HEK293 (cell line): ENCODE measurements around the gene DENND11.

Source experiments
- CTCF ChIA-PET: fragments of 350-600 bp; formaldehyde crosslinking; extraction: SDS; loops from one replicate; lab custom pipeline; 2021; ENCODE audit warnings: antibody characterized with exemption; lab: Yijun Ruan, JAX
- POLR2A ChIA-PET: fragments of 300-600 bp; formaldehyde crosslinking; extraction: SDS; loops from one replicate; lab custom pipeline; 2020; ENCODE audit warnings: antibody characterized with exemption, inconsistent platforms; lab: Yijun Ruan, JAX
- H3K27ac ChIP-seq: fragments of 200-500 bp; sonication (Bioruptor generic); 2 replicates; pipeline ENCODE4 v1.5.1; 2014; ENCODE audit warnings: low read depth, low read length, control low read depth, inconsistent platforms; ENCODE audit errors: extremely low read depth
- H3K36me3 ChIP-seq, 2 experiments: fragments of 200-500 bp in 1 of 2; sonication (Bioruptor generic) in 1 of 2; 1 replicate in 1 of 2; 2 replicates in 1 of 2; pipeline ENCODE4 v1.5.1; 2014 to 2017; ENCODE audit warnings: inconsistent platforms in 2 of 2, low read length in 2 of 2; ENCODE audit not compliant: control insufficient read depth in 2 of 2, insufficient read depth in 1 of 2
- H3K4me1 ChIP-seq: fragments of 200-500 bp; sonication (Bioruptor generic); 2 replicates; pipeline ENCODE4 v1.5.1; 2014; ENCODE audit warnings: mild to moderate bottlenecking, low read length, inconsistent platforms; ENCODE audit not compliant: control insufficient read depth, insufficient read depth
- H3K4me3 ChIP-seq: 2 replicates; pipeline ENCODE4 v1.5.1; 2011; ENCODE audit warnings: low read depth, mild to moderate bottlenecking, control low read depth, low read length, moderate library complexity
- H3K9me3 ChIP-seq: fragments of 200-500 bp; sonication (Bioruptor generic); 2 replicates; pipeline ENCODE4 v1.5.1; 2014; ENCODE audit warnings: low read depth, low read length, inconsistent platforms; ENCODE audit not compliant: control insufficient read depth, insufficient read depth
- OVOL3 ChIP-seq: fragments of 450-650 bp; formaldehyde crosslinking; IDR thresholded peaks from 2 replicates; pipeline ENCODE4 v1.5.1; 2016; ENCODE audit warnings: missing biosample characterization, missing genetic modification characterization
- TRIM28 ChIP-seq: IDR thresholded peaks from 2 replicates; pipeline ENCODE4 v1.6.1; 2011; ENCODE audit warnings: low read length, control low read depth, borderline replicate concordance
- ZBTB17 ChIP-seq: fragments of 450-650 bp; formaldehyde crosslinking; IDR thresholded peaks from 2 replicates; pipeline ENCODE4 v1.5.1; 2016; ENCODE audit warnings: missing biosample characterization, missing genetic modification characterization
- ZBTB20 ChIP-seq: fragments of 450-650 bp; formaldehyde crosslinking; IDR thresholded peaks from 2 replicates; pipeline ENCODE4 v1.5.1; 2016; ENCODE audit warnings: missing biosample characterization, missing genetic modification characterization
- ZBTB21 ChIP-seq: fragments of 450-650 bp; formaldehyde crosslinking; IDR thresholded peaks from 2 replicates; pipeline ENCODE4 v1.5.1; 2017; ENCODE audit warnings: missing biosample characterization, missing genetic modification characterization
- ZBTB48 ChIP-seq: fragments of 450-650 bp; formaldehyde crosslinking; IDR thresholded peaks from 2 replicates; pipeline ENCODE4 v1.5.1; 2016; ENCODE audit warnings: missing biosample characterization, missing genetic modification characterization
- ZIC2 ChIP-seq: fragments of 450-650 bp; formaldehyde crosslinking; IDR thresholded peaks from 2 replicates; pipeline ENCODE4 v1.5.1; 2016; ENCODE audit warnings: missing biosample characterization, missing genetic modification characterization
- ZNF140 ChIP-seq: fragments of 450-650 bp; formaldehyde crosslinking; IDR thresholded peaks from 2 replicates; pipeline ENCODE4 v1.5.1; 2016; ENCODE audit warnings: missing biosample characterization, missing genetic modification characterization
- ZNF560 ChIP-seq: fragments of 450-650 bp; formaldehyde crosslinking; IDR thresholded peaks from 2 replicates; pipeline ENCODE4 v1.5.1; 2017; ENCODE audit warnings: missing biosample characterization, missing genetic modification characterization, borderline replicate concordance
- ZNF600 ChIP-seq: fragments of 450-650 bp; formaldehyde crosslinking; IDR thresholded peaks from 2 replicates; pipeline ENCODE4 v1.5.1; 2016; ENCODE audit warnings: missing biosample characterization, missing genetic modification characterization
- ZSCAN30 ChIP-seq: fragments of 450-650 bp; IDR thresholded peaks from 2 replicates; pipeline ENCODE4 v1.5.1; 2018; ENCODE audit warnings: missing biosample characterization, mild to moderate bottlenecking, missing genetic modification characterization, moderate library complexity
- TF ChIP-seq, protein P1 (sequence below): fragments of 450-650 bp; formaldehyde crosslinking; IDR thresholded peaks from 2 replicates; pipeline ENCODE4 v1.5.1; 2016; ENCODE audit warnings: missing biosample characterization, missing genetic modification characterization
- TF ChIP-seq, protein P2 (sequence below): fragments of 450-650 bp; formaldehyde crosslinking; IDR thresholded peaks from 2 replicates; pipeline ENCODE4 v1.5.1; 2016; ENCODE audit warnings: missing biosample characterization, missing genetic modification characterization
- TF ChIP-seq, protein P3 (sequence below): fragments of 450-650 bp; formaldehyde crosslinking; IDR thresholded peaks from 2 replicates; pipeline ENCODE4 v1.5.1; 2016; ENCODE audit warnings: missing biosample characterization, missing genetic modification characterization

DENND11 gene

DNA sequence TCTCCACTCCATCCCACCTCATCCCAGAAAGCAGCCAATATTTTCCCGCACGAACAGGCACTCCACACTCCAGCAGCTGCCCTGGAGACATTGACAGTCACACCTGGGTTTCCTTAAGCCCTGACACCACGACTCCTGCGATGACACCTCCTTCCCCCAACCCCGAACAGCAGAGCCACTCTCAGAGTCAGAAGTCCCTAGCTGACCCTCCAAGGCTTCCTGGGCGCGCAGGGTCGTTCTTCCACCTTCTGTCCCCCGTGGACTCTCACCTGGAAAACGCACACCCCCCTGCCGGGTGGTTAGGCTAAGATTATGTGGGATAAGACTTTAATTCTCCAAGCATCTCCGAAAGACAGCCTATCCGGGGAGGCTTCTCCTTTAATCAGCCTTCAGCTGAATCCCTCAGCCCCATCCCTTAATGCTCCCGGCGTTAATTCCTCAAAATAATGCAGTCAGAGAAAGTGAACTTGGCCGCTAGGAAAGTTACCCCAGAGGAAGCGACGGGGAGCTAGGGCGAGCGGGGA lies 1.1 kb downstream of the DENND11 start:
- no peak overlapping the region for H3K27ac ChIP-seq
- POLR2A ChIA-PET = interaction anchor here (0.8 to 1.5 kb wide), 4 partner anchors 9 to 150 kb away, joined by 3 to 12 read pairs (median 4); partner anchors contain the start of genes AGK and SSBP1
- H3K36me3 ChIP-seq = no peaks in the 10 kb centered on the region
- TF ChIP-seq ZSCAN30 (no peak), ZIC2 (tag by site-specific recombination) (peak; percentile 42), ZBTB48 (tag by site-specific recombination) (peak; percentile 39; the same call in 1 of the 2 replicates), ZBTB20 (tag by site-specific recombination) (peak; percentile 91), OVOL3 (tag by site-specific recombination) (no peak), ZNF560 (tag by site-specific recombination) (no peak), ZBTB17 (tag by site-specific recombination) (peak; percentile 68), ZNF140 (tag by site-specific recombination) (no peak), ZBTB21 (tag by site-specific recombination) (no peak)
- TF ChIP-seq, protein P1, sequence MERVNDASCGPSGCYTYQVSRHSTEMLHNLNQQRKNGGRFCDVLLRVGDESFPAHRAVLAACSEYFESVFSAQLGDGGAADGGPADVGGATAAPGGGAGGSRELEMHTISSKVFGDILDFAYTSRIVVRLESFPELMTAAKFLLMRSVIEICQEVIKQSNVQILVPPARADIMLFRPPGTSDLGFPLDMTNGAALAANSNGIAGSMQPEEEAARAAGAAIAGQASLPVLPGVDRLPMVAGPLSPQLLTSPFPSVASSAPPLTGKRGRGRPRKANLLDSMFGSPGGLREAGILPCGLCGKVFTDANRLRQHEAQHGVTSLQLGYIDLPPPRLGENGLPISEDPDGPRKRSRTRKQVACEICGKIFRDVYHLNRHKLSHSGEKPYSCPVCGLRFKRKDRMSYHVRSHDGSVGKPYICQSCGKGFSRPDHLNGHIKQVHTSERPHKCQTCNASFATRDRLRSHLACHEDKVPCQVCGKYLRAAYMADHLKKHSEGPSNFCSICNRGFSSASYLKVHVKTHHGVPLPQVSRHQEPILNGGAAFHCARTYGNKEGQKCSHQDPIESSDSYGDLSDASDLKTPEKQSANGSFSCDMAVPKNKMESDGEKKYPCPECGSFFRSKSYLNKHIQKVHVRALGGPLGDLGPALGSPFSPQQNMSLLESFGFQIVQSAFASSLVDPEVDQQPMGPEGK (tag by site-specific recombination) = 0 out of 2 replicates have a peak, but pooled peaks have one; percentile 15
- TF ChIP-seq, protein P2, sequence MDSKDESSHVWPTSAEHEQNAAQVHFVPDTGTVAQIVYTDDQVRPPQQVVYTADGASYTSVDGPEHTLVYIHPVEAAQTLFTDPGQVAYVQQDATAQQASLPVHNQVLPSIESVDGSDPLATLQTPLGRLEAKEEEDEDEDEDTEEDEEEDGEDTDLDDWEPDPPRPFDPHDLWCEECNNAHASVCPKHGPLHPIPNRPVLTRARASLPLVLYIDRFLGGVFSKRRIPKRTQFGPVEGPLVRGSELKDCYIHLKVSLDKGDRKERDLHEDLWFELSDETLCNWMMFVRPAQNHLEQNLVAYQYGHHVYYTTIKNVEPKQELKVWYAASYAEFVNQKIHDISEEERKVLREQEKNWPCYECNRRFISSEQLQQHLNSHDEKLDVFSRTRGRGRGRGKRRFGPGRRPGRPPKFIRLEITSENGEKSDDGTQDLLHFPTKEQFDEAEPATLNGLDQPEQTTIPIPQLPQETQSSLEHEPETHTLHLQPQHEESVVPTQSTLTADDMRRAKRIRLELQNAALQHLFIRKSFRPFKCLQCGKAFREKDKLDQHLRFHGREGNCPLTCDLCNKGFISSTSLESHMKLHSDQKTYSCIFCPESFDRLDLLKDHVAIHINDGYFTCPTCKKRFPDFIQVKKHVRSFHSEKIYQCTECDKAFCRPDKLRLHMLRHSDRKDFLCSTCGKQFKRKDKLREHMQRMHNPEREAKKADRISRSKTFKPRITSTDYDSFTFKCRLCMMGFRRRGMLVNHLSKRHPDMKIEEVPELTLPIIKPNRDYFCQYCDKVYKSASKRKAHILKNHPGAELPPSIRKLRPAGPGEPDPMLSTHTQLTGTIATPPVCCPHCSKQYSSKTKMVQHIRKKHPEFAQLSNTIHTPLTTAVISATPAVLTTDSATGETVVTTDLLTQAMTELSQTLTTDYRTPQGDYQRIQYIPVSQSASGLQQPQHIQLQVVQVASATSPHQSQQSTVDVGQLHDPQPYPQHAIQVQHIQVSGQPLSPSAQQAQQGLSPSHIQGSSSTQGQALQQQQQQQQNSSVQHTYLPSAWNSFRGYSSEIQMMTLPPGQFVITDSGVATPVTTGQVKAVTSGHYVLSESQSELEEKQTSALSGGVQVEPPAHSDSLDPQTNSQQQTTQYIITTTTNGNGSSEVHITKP (tag by site-specific recombination) = peak; percentile 47
- no peaks in the 10 kb centered on the region for H3K9me3 ChIP-seq
- CTCF ChIA-PET = interaction anchor here (1.5 kb wide), 1 partner anchor 38 kb away, joined by 3 read pairs; no protein-coding TSS in a partner anchor
- peaks cover 8% of the 10 kb centered on the region for H3K4me1 ChIP-seq
- H3K4me3 ChIP-seq = peak overlapping the region; percentile 67

DNA sequence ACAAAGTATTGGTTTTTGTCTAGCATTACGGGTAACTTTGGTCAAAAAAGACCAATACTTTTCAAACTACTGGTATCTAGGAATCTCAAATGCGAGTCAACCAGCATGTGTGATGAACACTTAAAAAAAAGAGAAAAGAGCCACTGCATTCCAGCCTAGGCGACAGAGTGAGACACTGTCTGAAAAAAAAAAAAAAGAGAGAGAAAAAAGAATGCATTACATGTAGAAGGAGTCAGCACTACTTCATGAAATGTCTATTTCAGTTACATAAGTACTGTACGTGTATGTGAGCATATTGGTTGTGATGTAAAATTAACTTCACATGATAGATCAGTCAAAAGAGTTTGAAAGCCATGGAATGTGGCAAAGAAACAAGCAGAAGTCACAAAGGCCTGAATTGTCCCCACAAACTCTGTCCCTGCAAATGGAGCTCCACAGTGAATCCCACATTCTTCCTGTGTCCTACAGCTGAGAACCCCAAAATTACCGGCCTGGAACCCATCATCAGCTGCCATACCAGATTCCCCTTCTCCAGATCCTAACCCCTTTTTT lies 1.6 kb downstream of the DENND11 start:
- peak; percentile 61; the same call in 1 of the 2 replicates for TF ChIP-seq ZNF600 (tag by site-specific recombination)
- TF ChIP-seq, protein P3, sequence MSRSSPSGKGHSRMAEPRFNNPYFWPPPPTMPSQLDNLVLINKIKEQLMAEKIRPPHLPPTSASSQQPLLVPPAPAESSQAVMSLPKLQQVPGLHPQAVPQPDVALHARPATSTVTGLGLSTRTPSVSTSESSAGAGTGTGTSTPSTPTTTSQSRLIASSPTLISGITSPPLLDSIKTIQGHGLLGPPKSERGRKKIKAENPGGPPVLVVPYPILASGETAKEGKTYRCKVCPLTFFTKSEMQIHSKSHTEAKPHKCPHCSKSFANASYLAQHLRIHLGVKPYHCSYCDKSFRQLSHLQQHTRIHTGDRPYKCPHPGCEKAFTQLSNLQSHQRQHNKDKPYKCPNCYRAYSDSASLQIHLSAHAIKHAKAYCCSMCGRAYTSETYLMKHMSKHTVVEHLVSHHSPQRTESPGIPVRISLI (tag by site-specific recombination) = peak; percentile 70
- no peak for TF ChIP-seq TRIM28
- no peak overlapping the region for H3K4me3 ChIP-seq
- POLR2A ChIA-PET = interaction anchor here (1.3 kb wide), 1 partner anchor 10 kb away, joined by 5 read pairs; no protein-coding TSS in a partner anchor
- CTCF ChIA-PET = interaction anchor here (1.5 kb wide), 1 partner anchor 38 kb away, joined by 3 read pairs; no protein-coding TSS in a partner anchor
- H3K4me1 ChIP-seq = peaks cover 8% of the 10 kb centered on the region
- H3K9me3 ChIP-seq = no peaks in the 10 kb centered on the region
- no peak overlapping the region for H3K27ac ChIP-seq
- H3K36me3 ChIP-seq = no peaks in the 10 kb centered on the region
